HS-5 (cell line): ENCODE measurements around the gene FOXD4L3.
"Not testable (repeated sequence)": the region's sequence is repeated elsewhere in the genome, so short reads cannot be mapped to it uniquely, and the experiment has no call there.

Experiments
- DNase-seq: peaks from one replicate; pipeline ENCODE4 v3.0.0-alpha.2; 2012; ENCODE audit warnings: low read depth

The FOXD4L3 gene

DNA sequence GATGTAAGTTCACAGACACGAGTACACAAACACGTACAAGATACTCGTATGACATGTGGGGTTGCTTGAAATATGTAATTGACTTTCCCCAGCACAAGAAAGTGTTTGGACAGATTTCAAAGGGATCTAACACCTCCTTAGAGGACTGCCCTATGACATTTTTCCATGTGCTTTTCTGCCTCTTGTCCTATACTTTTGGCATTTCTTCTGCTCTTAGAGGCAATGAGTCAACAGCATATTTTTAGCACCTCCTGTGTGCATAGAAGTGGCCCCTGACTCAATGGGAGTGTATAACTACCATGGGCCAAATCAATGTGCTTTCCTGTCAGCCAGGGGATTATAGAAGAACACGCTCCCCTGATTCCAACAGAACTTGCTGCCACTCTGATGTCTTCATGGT is 49.0 kb downstream of the FOXD4L3 start:
- not testable (repeated sequence) for DNase-seq
